Mucosa of descending colon (tissue), 3 donors: ENCODE measurements around the gene AP4B1. TPM values are rescaled to one million over a fixed set of nuclear protein-coding genes. Genes with fewer than 3 reads are reported as not detected.

Experiments
- ATAC-seq: fragments of 200-7000 bp; cut with Tn5 transposase; one replicate; pipeline ENCODE4 v1.9.1; 2020; ENCODE audit warnings: mild to moderate bottlenecking, moderate library complexity
- DNase-seq, 3 donors: peaks; one replicate each; pipeline ENCODE4 v3.0.0-alpha.2; 2020
- H3K36me3 ChIP-seq: fragments of 200-600 bp; one replicate; pipeline ENCODE4 v1.8.0; 2021; ENCODE audit warnings: low read depth, mild to moderate bottlenecking
- H3K4me1 ChIP-seq: fragments of 200-600 bp; one replicate; pipeline ENCODE4 v1.8.0; 2021; ENCODE audit warnings: low read depth, mild to moderate bottlenecking
- H3K4me3 ChIP-seq: fragments of 200-600 bp; one replicate; pipeline ENCODE4 v1.8.0; 2021; ENCODE audit warnings: mild to moderate bottlenecking
- H3K9me3 ChIP-seq: fragments of 200-600 bp; one replicate; pipeline ENCODE4 v1.8.0; 2021; ENCODE audit warnings: mild to moderate bottlenecking
- intact Hi-C, 2 donors: fragments of 100-400 bp; cut with DNase I in 1 of 2; cut with micrococcal nuclease in 1 of 2; formaldehyde crosslinking; loops; one replicate each; pipeline versions ENCODE4 v1.11.0 to v1.11.1; 2022; cut with DNase I, micrococcal nuclease
- total RNA-seq, 3 donors: library from RNA; stranded (reverse); fragmentation: NEBNext Ultra II Directional in 2 of 3; extraction: Animal tissue kit (Norgen Biotek cat#: 25700) in 2 of 3; gene quantifications; one replicate each; pipeline versions ENCODE4 v1.2.1 to v1.2.4, GENCODE V29; 2021 to 2023
- TF ChIP-seq, protein P1 (sequence below): fragments of 200-600 bp; IDR thresholded peaks from one replicate; pipeline ENCODE4 v1.8.0; 2022; ENCODE audit warnings: antibody characterized with exemption, mild to moderate bottlenecking
- donor health status: DM: no; HTN: no; CAD: no; lungs with moderate emphysema.
- donor health status: DM: no; HTN: no; CAD: no.
- donor health status: DM: no; HTN: yes; CAD: no.

AP4B1 gene
- total RNA-seq, 3 donors from 2014 or later: 26.6 to 40.0 (median 28.7) TPM

DNA sequence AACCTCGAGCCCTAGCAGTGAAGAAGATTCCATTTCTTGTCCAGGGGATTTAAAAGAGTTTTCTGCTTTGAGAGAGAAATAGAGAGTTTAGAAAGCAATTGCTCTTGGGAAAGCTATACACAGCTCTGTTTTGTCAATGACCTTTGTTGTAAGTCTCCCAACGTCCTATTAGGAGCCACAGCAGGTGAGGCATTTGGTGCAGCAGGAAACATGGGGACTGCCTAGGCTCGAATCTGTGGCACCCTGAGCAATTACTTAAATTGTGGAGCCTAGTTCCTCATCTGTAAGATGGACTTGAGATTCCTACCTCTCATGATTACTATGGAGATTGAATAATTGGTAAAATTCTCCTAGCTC lies 8.7 kb upstream of the AP4B1 start:
- no peaks in the 10 kb centered on the region for H3K36me3 ChIP-seq
- intact Hi-C loops: no loop called here
- no peaks in the 10 kb centered on the region for H3K4me1 ChIP-seq
- no peak for ATAC-seq
- H3K9me3 ChIP-seq: no peaks in the 10 kb centered on the region
- no peak overlapping the region for H3K4me3 ChIP-seq
- no peak for DNase-seq
- TF ChIP-seq, protein P1, sequence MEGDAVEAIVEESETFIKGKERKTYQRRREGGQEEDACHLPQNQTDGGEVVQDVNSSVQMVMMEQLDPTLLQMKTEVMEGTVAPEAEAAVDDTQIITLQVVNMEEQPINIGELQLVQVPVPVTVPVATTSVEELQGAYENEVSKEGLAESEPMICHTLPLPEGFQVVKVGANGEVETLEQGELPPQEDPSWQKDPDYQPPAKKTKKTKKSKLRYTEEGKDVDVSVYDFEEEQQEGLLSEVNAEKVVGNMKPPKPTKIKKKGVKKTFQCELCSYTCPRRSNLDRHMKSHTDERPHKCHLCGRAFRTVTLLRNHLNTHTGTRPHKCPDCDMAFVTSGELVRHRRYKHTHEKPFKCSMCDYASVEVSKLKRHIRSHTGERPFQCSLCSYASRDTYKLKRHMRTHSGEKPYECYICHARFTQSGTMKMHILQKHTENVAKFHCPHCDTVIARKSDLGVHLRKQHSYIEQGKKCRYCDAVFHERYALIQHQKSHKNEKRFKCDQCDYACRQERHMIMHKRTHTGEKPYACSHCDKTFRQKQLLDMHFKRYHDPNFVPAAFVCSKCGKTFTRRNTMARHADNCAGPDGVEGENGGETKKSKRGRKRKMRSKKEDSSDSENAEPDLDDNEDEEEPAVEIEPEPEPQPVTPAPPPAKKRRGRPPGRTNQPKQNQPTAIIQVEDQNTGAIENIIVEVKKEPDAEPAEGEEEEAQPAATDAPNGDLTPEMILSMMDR: no peak

DNA sequence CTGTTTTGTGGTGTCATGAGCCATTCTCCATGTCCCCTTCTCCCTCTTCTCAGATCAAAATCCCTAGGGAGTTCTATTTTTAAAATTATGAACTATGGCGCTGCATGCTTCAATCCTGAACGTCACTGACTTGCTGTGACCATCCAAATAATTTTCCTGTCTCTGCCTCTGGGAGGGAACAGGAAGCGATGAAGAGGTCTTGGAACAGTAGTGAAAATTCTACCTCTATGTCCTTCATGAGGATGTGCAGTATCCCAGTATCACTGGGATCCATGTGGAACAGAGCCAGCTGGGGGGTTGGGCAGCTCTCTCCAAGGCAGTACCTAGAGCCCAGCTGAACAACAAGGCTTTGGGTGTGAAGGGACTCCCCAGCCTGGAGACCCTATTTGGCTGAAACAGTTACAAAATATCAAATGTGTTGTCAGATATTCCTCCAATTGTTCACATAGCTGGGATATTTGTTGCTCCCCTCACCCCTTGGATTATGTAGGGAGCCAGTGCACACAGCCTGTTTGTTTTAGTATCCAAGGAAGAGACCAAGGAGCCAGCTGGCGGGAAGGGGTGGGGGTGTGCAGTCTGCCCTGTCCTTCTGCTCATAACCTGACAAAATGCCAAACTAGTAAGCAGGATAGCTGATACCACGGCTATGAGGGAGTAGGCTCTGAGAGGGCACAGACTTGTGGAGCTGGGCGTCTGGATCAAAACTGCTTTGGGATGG lies 8.2 kb upstream of the AP4B1 start:
- ATAC-seq (peak; percentile 61), DNase-seq (no peak)
- H3K4me3 ChIP-seq: no peak overlapping the region
- TF ChIP-seq, protein P1: no peak
- H3K4me1 ChIP-seq: no peaks in the 10 kb centered on the region
- no peaks in the 10 kb centered on the region for H3K9me3 ChIP-seq
- intact Hi-C loops: no loop called here
- H3K36me3 ChIP-seq: no peaks in the 10 kb centered on the region

DNA sequence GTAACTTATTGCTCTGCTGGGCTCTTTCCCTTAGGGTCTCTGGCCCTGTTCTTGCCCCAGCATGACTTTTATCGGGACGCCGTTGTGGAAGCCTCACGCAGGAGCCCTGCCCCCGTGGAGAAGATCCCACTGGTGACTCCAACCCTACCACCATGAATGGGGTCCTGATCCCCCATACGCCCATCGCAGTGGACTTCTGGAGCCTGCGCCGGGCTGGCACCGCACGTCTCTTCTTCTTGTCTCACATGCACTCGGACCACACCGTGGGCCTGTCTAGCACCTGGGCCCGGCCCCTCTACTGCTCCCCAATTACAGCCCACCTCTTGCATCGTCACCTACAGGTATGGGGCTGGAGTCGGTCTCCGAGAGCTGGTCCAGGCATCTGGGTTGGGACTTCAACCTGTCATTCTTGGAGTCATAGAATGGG lies 849 bp upstream of the AP4B1 start:
- Histone ChIP-seq H3K36me3 (peaks cover 8% of the 10 kb centered on the region), H3K4me1 (peaks cover 48% of the 10 kb centered on the region), H3K9me3 (no peaks in the 10 kb centered on the region), H3K4me3 (peak overlapping the region; percentile 54)
- no peak for ATAC-seq
- intact Hi-C loops: no loop called here
- TF ChIP-seq, protein P1: no peak
- DNase-seq: peak in 1 of 3 donors; percentile 74

DNA sequence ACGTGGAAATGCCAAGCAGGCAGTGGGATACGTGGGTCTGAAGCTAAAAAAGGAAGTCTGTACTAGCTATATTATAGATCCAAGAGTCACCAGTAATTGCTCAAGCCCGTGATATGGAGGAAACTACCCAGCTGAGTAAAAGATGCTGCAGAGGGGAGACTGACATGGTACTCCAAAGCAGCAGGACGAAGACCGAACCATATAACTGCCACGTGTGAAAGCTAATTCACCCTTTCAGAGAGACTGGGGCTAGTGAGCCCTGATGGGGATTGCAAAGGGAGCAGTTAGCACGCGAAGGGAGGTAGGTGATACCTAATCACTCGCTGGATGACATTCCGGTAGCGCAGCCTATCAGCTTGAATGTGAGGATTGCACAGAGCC lies 316 bp downstream of the AP4B1 start:
- ATAC-seq: no peak
- H3K4me1 ChIP-seq: peaks cover 49% of the 10 kb centered on the region
- H3K4me3 ChIP-seq: peak overlapping the region; percentile 54
- TF ChIP-seq, protein P1: no peak
- H3K9me3 ChIP-seq: no peaks in the 10 kb centered on the region
- intact Hi-C loops: no loop called here
- no peak for DNase-seq
- H3K36me3 ChIP-seq: peaks cover 8% of the 10 kb centered on the region

DNA sequence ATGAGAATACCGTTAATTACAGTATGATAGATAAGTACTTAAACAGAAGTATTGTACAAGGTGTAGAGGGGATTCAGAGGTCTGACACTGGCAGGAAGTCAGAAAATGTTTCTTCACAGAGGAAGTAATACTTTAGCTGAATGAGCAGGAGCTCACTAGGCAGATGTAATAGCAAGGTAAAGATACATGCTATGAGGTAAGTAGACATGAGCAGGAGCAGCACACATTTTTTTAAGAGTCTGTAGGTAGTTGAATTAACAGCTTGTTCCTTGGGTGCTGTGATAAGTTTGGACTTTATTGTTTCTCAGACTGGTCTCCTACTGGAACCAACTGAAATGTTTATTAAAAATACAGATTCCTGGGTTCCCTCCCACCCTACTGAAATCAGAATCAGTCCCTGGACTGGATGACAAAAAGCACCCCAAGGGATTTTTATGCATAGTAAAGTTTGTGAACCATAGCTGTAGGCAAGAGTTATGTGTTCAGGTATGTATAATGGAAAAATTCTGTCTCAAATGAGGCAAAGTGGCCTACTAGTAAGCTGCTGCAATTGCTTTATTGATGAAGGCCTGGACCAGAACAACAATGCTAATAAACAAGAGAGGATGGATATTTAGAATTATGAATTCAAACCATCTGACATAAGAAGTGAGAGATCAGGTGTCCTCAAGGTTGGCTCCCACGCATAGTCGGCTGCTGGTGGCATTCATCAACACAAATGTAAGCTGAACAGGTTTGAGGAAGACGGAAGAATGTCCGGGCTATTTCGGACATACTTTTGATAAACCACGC lies 902 bp downstream of the AP4B1 start:
- intact Hi-C loops: no loop called here
- DNase-seq (peak in 1 of 3 donors; percentile 39), ATAC-seq (no peak)
- TF ChIP-seq, protein P1: no peak
- no peaks in the 10 kb centered on the region for H3K9me3 ChIP-seq
- peaks cover 49% of the 10 kb centered on the region for H3K4me1 ChIP-seq
- peak overlapping the region; percentile 54 for H3K4me3 ChIP-seq
- H3K36me3 ChIP-seq: peaks cover 8% of the 10 kb centered on the region
